Loucy (cell line): ENCODE measurements around the gene POLR2F.

Experiments used
- H2AFZ ChIP-seq: fragments of 200-600 bp; sonication (generic); 2 replicates; pipeline ENCODE4 v1.6.0; 2016; ENCODE audit warnings: antibody characterized with exemption, mild to moderate bottlenecking, low read length, moderate library complexity
- H3F3A ChIP-seq: fragments of 200-600 bp; 2 replicates; pipeline ENCODE4 v1.6.0; 2016; ENCODE audit warnings: antibody characterized with exemption, low read depth, mild to moderate bottlenecking
- H3K27me3 ChIP-seq: fragments of 200-600 bp; sonication (generic); 2 replicates; pipeline ENCODE4 v1.6.1; 2014; ENCODE audit warnings: low read length, mild to moderate bottlenecking; ENCODE audit not compliant: insufficient read depth, poor library complexity, severe bottlenecking
- H3K36me3 ChIP-seq: fragments of 200-600 bp; sonication (generic); 2 replicates; pipeline ENCODE4 v1.6.1; 2016; ENCODE audit warnings: low read length; ENCODE audit not compliant: insufficient read depth
- H3K4me1 ChIP-seq: fragments of 200-600 bp; sonication (generic); 2 replicates; pipeline ENCODE4 v1.5.1; 2014; ENCODE audit warnings: low read length, mild to moderate bottlenecking; ENCODE audit not compliant: insufficient read depth, poor library complexity, severe bottlenecking
- H3K4me2 ChIP-seq: fragments of 200-600 bp; sonication (generic); 2 replicates; pipeline ENCODE4 v1.6.0; 2014; ENCODE audit warnings: antibody characterized with exemption, low read length, low read depth, mild to moderate bottlenecking; ENCODE audit not compliant: poor library complexity, severe bottlenecking
- H3K4me3 ChIP-seq: fragments of 200-600 bp; sonication (generic); 2 replicates; pipeline ENCODE4 v1.5.1; 2014; ENCODE audit warnings: low read length, mild to moderate bottlenecking, mixed read lengths; ENCODE audit not compliant: poor library complexity, severe bottlenecking
- H3K79me2 ChIP-seq: fragments of 200-600 bp; sonication (generic); 2 replicates; pipeline ENCODE4 v1.6.1; 2014; ENCODE audit warnings: low read length; ENCODE audit not compliant: insufficient read depth
- H3K9ac ChIP-seq: fragments of 200-600 bp; sonication (generic); 2 replicates; pipeline ENCODE4 v1.6.0; 2014; ENCODE audit warnings: mild to moderate bottlenecking, low read depth, low read length, moderate library complexity; ENCODE audit not compliant: poor library complexity, severe bottlenecking
- H3K9me2 ChIP-seq: fragments of 200-600 bp; sonication (generic); replicated peaks from 2 replicates; pipeline ENCODE4 v1.6.1; 2016; ENCODE audit warnings: low read depth, low read length, mixed read lengths
- H3K9me3 ChIP-seq: fragments of 200-600 bp; sonication (generic); 2 replicates; pipeline ENCODE4 v1.6.1; 2014; ENCODE audit warnings: mild to moderate bottlenecking, antibody characterized with exemption, low read length, low read depth; ENCODE audit not compliant: insufficient read depth
- H4K20me1 ChIP-seq: fragments of 200-600 bp; sonication (generic); 2 replicates; pipeline ENCODE4 v1.6.0; 2014; ENCODE audit warnings: antibody characterized with exemption, low read length, mild to moderate bottlenecking; ENCODE audit not compliant: insufficient read depth, poor library complexity, severe bottlenecking
- EZH2phosphoT487 ChIP-seq: fragments of 200-600 bp; IDR thresholded peaks from 2 replicates; pipeline ENCODE4 v1.6.1; 2018; ENCODE audit warnings: antibody characterized with exemption, mild to moderate bottlenecking, moderate library complexity, borderline replicate concordance
- TF ChIP-seq, protein P1 (sequence below): fragments of 200-600 bp; sonication (generic); conservative IDR thresholded peaks from 2 replicates; pipeline ENCODE4 v1.5.1; 2014; ENCODE audit warnings: mild to moderate bottlenecking, antibody characterized with exemption, low read length

The POLR2F gene

DNA sequence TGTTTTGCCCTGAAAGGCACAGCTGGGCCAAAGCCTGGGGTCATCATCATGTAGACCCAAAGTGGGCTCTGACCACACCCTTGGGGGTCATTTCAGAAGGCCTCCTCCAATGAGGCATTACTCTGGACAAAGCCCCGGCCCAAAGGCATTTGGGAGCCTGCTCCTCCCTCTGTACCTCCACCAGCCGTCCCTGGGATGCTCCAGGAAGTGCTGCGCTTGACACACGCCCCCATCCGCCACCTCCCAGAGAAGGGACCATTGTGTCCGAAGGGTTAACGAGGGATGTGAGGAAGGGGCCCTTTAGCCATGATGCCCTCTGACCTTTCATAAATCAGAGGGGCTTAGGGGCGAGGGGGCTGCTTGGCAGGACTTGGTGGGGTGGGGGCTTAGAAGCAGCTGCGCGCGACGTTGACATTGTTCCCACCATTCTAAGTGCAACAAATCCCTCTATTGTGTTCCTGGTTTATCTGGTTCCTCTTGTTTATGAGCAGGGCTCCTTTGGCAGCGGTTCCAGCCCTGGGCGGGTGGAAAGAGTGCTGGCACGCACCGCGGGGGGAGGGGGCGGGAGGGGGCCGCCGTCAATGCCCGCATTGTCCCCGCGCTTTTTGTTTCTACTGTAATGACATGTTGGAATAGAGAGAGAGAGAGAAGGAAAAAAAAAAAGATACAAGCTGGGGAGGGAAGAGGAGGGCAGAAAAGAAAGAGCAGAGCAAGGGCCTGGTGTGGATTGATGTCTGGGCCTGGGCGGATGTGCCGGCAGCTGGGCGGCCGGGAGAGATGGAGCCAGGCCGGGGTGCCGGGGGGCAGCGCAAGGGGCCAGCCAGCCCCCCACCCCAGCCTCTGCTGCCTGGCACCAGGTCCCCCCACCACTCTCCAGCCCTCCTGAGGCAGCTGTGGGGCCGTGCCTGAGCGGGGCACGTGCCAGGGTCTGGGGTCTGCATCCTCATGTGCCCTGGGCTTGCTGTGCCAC lies 63.0 kb downstream of the POLR2F start:
- Histone ChIP-seq H4K20me1 (no peaks in the 10 kb centered on the region), H3K4me2 (peak overlapping the region; percentile 55), H3K9me2 (no peaks in the 10 kb centered on the region), H3K36me3 (no peaks in the 10 kb centered on the region), H3K27me3 (no peaks in the 10 kb centered on the region), H3F3A (no peaks in the 10 kb centered on the region), H3K9ac (peak overlapping the region; percentile 21), H3K9me3 (no peaks in the 10 kb centered on the region), H3K4me3 (no peak overlapping the region), H3K79me2 (no peaks in the 10 kb centered on the region), H2AFZ (peak overlapping the region; percentile 19; the same call in 1 of the 2 replicates), H3K4me1 (peaks cover 22% of the 10 kb centered on the region)
- no peak for TF ChIP-seq EZH2phosphoT487
- TF ChIP-seq, protein P1, sequence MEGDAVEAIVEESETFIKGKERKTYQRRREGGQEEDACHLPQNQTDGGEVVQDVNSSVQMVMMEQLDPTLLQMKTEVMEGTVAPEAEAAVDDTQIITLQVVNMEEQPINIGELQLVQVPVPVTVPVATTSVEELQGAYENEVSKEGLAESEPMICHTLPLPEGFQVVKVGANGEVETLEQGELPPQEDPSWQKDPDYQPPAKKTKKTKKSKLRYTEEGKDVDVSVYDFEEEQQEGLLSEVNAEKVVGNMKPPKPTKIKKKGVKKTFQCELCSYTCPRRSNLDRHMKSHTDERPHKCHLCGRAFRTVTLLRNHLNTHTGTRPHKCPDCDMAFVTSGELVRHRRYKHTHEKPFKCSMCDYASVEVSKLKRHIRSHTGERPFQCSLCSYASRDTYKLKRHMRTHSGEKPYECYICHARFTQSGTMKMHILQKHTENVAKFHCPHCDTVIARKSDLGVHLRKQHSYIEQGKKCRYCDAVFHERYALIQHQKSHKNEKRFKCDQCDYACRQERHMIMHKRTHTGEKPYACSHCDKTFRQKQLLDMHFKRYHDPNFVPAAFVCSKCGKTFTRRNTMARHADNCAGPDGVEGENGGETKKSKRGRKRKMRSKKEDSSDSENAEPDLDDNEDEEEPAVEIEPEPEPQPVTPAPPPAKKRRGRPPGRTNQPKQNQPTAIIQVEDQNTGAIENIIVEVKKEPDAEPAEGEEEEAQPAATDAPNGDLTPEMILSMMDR = no peak

DNA sequence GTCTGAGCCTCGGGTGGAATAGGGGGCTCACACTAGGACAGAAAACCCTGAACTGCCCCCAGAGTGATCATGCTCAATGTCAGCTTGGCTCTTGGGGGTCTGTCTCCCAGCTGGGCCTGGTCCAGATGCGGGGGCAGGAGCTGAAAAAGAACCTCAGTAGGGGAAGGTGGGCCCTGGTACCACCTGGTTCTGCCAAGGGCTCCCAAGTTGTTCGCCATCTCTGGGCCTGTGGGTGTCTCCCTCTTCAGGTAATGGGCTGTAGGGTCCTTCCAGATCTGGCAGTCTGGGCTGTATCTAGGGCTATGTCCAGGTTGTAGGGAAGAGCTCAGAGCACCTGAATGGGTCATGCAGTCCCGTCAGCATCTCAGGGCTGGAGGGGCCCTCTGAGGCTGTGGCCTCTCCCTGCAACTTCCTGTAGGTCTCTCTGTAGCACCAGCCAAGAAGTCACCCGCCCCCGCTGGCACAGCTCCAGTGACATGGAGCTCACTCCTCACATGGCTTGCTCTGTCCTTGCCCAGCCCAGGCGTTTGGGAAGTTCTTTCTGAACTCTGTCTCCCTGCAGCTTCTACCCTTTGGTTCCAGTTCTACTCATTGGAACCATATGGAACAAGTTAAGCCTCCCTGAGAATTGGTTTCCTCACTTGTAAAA lies 63.9 kb downstream of the POLR2F start:
- peaks cover 22% of the 10 kb centered on the region for H3K4me1 ChIP-seq
- no peaks in the 10 kb centered on the region for H4K20me1 ChIP-seq
- H3K36me3 ChIP-seq = no peaks in the 10 kb centered on the region
- H3K9me3 ChIP-seq = no peaks in the 10 kb centered on the region
- no peaks in the 10 kb centered on the region for H3K79me2 ChIP-seq
- H3K27me3 ChIP-seq = no peaks in the 10 kb centered on the region
- no peaks in the 10 kb centered on the region for H3F3A ChIP-seq
- H3K9ac ChIP-seq = peak overlapping the region; percentile 21
- H3K9me2 ChIP-seq = no peaks in the 10 kb centered on the region
- no peak for TF ChIP-seq EZH2phosphoT487
- TF ChIP-seq, protein P1 = peak; percentile 42
- H3K4me3 ChIP-seq = peak overlapping the region; percentile 7
- peak overlapping the region; percentile 55 for H3K4me2 ChIP-seq
- H2AFZ ChIP-seq = peak overlapping the region; percentile 49

DNA sequence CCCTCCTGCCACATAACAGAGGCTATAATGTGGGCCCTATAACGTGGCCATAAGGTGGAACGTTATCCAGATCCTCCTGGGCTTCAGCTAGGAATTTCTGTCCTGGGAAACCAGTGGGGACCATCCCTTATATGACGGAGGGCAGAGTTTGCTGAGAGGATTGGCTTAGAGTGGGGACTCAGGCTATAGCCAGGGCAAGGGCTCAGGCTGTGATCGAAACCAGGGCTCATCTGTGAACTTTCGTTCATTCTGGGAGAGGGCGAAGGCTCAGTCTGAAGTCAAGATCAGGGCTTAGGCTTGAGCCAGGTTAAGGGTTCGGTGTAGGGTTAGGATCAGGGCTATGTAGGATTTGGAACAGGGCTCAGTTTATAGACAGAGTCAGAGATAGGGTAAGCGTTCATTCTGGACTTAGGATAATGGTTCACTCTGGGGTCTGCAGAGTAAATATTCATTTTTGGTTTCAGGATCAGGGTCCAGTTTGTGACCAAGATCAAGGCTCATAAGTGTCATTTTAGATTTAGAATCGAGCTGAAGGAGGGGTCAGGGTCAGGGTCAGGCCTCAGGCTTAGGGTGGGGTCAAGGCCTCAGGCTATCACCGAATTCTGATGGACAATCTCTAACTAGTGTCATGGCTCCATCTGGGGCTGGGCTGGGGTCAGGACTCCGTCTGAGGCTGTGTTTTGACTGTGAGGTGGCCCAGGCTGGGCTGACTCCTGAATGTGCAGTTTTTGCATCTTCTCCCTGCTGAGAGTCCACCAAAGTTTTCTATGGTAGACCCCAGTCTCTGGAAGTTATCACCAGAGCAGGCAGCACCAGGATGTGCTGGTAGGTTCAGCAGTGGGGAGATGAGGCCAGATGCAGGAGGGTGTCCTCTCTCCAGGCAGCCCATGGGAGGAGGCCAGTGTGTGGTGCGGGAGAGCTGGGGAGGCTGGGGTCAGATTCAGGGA lies 64.7 kb downstream of the POLR2F start:
- Histone ChIP-seq H3K4me1 (peaks cover 22% of the 10 kb centered on the region), H2AFZ (peak overlapping the region; percentile 49), H3K27me3 (no peaks in the 10 kb centered on the region), H3K9ac (peak overlapping the region; percentile 21), H3K9me2 (no peaks in the 10 kb centered on the region), H3K4me2 (peak overlapping the region; percentile 55), H3F3A (no peaks in the 10 kb centered on the region), H3K4me3 (no peak overlapping the region), H3K79me2 (no peaks in the 10 kb centered on the region), H3K9me3 (no peaks in the 10 kb centered on the region), H4K20me1 (no peaks in the 10 kb centered on the region), H3K36me3 (no peaks in the 10 kb centered on the region)
- no peak for TF ChIP-seq EZH2phosphoT487
- TF ChIP-seq, protein P1 = no peak
